ENCODE measurements around the gene MAP2K2.

DNA sequence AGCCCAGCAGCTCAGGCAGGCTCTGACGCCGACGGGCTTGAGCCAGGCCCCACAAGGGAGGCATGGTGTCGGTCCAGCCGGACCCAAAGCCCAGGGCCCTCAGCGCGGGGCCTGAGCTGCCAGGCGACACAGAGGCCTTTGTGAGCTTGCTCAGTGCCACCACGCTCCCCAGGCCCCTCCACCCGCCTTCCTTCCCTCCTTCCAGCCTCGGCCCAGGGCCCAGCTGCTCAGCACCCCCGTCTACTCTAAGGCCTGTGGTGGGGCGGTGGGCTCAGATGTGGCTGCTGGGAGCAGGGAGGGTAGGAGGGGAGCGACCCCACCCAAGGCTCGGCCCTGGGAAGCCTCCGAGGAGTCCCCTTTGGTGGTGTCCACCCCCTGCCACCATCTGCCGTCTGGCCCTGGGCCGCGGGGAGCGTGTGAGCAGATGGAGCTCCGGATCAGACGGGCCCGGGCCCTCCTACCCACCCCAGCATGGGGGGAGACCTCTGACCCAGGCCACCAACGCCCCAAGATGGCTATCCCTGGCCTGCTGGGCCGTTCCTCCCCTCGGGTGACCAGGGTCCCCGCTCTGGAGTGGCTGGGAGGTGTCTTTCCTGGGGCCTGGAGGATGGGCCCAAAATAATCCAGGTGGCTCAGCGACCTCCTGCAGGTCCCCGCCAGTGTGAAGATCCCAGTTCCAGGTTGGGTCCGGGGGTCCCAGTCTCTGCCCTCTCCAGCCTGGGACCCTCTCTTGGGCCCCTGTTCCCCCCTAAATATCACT lies 65.0 kb downstream of the MAP2K2 start:
- TF ChIP-seq CTCF (IDR thresholded peaks at IDR 0.05; ENCODE audit: extremely low read depth in 1 of 2, insufficient read depth in 1 of 2, low read depth in 1 of 2, low read length in 2 of 2) (no peak), MYC (IDR thresholded peaks at IDR 0.05; ENCODE audit: low read depth, low read length) (no peak), EZH2 (IDR thresholded peaks at IDR 0.05; ENCODE audit: borderline replicate concordance, low read depth, low read length, severe bottlenecking) (no peak), POLR2A (IDR thresholded peaks at IDR 0.05; ENCODE audit: low read depth, low read length) (no peak)

All from endothelial cell of umbilical vein (primary cell).